Chondrocyte (in vitro differentiated cells): Measurements from ENCODE around the gene PLEKHA4. TPM values are rescaled to one million over a fixed set of nuclear protein-coding genes. Genes with fewer than 3 reads are reported as not detected.
"Not testable (repeated sequence)": the region's sequence is repeated elsewhere in the genome, so short reads cannot be mapped to it uniquely, and the experiment has no call there.

ENCODE experiments used
- DNase-seq: peaks from one replicate; pipeline ENCODE4 v3.0.0; 2021; ENCODE audit warnings: mixed read lengths, low spot score
- H3K27ac Mint-ChIP-seq: one replicate; pipeline ENCODE4 v1.8.0; 2021; ENCODE audit warnings: mild to moderate bottlenecking, moderate library complexity, mixed read lengths; ENCODE audit not compliant: unreplicated experiment
- H3K27me3 Mint-ChIP-seq: 2 replicates; pipeline ENCODE4 v1.8.0; 2021; ENCODE audit warnings: low read depth, mixed read lengths
- H3K36me3 Mint-ChIP-seq: 2 replicates; pipeline ENCODE4 v1.8.0; 2021; ENCODE audit warnings: low read depth, mixed read lengths
- H3K4me1 Mint-ChIP-seq: 2 replicates; pipeline ENCODE4 v1.8.0; 2021; ENCODE audit warnings: low read depth, mild to moderate bottlenecking, mixed read lengths
- H3K4me3 Mint-ChIP-seq: one replicate; pipeline ENCODE4 v1.8.0; 2021; ENCODE audit warnings: mild to moderate bottlenecking, moderate library complexity, mixed read lengths; ENCODE audit not compliant: unreplicated experiment
- H3K9me3 Mint-ChIP-seq: 2 replicates; pipeline ENCODE4 v1.8.0; 2021; ENCODE audit warnings: low read depth, mixed read lengths
- total RNA-seq: library from RNA; stranded (reverse); gene quantifications from 3 replicates; pipeline ENCODE4 v1.2.1, GENCODE V29; 2021
- TF ChIP-seq, protein P1 (sequence below): fragments of 200-600 bp; sonication (generic); IDR thresholded peaks from 2 replicates; pipeline ENCODE4 v1.5.0; 2021; ENCODE audit warnings: antibody characterized with exemption, mild to moderate bottlenecking, moderate library complexity

Gene PLEKHA4
- total RNA-seq, 1 donor from 2014 or later: 16.8 TPM

DNA sequence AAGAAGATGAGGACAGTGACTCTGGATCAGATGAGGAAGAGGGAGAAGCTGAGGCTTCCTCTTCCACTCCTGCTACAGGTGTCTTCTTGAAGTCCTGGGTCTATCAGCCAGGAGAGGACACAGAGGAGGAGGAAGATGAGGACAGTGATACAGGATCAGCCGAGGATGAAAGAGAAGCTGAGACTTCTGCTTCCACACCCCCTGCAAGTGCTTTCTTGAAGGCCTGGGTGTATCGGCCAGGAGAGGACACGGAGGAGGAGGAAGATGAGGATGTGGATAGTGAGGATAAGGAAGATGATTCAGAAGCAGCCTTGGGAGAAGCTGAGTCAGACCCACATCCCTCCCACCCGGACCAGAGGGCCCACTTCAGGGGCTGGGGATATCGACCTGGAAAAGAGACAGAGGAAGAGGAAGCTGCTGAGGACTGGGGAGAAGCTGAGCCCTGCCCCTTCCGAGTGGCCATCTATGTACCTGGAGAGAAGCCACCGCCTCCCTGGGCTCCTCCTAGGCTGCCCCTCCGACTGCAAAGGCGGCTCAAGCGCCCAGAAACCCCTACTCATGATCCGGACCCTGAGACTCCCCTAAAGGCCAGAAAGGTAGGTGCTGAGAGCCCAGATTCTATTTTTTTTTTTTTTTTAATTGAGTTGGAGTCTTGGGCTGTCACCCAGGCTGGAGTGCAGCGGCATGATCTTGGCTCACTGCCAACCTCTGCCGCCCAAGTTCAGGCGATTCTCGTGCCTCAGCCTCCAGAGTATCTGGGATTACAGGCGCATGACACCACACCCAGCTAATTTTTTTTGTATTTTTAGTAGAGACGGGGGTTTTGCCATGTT lies 6.1 kb upstream of the PLEKHA4 start:
- peak overlapping the region; percentile 100 for H3K27ac Mint-ChIP-seq
- TF ChIP-seq, protein P1, sequence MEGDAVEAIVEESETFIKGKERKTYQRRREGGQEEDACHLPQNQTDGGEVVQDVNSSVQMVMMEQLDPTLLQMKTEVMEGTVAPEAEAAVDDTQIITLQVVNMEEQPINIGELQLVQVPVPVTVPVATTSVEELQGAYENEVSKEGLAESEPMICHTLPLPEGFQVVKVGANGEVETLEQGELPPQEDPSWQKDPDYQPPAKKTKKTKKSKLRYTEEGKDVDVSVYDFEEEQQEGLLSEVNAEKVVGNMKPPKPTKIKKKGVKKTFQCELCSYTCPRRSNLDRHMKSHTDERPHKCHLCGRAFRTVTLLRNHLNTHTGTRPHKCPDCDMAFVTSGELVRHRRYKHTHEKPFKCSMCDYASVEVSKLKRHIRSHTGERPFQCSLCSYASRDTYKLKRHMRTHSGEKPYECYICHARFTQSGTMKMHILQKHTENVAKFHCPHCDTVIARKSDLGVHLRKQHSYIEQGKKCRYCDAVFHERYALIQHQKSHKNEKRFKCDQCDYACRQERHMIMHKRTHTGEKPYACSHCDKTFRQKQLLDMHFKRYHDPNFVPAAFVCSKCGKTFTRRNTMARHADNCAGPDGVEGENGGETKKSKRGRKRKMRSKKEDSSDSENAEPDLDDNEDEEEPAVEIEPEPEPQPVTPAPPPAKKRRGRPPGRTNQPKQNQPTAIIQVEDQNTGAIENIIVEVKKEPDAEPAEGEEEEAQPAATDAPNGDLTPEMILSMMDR: no peak
- H3K9me3 Mint-ChIP-seq: no peaks in the 10 kb centered on the region
- H3K36me3 Mint-ChIP-seq: peaks cover 44% of the 10 kb centered on the region
- no peak for DNase-seq
- H3K4me3 Mint-ChIP-seq: peak overlapping the region; percentile 99
- peaks cover 47% of the 10 kb centered on the region for H3K4me1 Mint-ChIP-seq
- no peaks in the 10 kb centered on the region for H3K27me3 Mint-ChIP-seq

GRCh38 chr19:48873476-48874302 lies 5.3 kb upstream of the PLEKHA4 start:
- H3K4me3 Mint-ChIP-seq: peak overlapping the region; percentile 99
- no peak for DNase-seq
- H3K27ac Mint-ChIP-seq: peak overlapping the region; percentile 100
- H3K27me3 Mint-ChIP-seq: no peaks in the 10 kb centered on the region
- TF ChIP-seq, protein P1: no peak
- peaks cover 50% of the 10 kb centered on the region for H3K4me1 Mint-ChIP-seq
- H3K36me3 Mint-ChIP-seq: peaks cover 44% of the 10 kb centered on the region
- no peaks in the 10 kb centered on the region for H3K9me3 Mint-ChIP-seq

DNA sequence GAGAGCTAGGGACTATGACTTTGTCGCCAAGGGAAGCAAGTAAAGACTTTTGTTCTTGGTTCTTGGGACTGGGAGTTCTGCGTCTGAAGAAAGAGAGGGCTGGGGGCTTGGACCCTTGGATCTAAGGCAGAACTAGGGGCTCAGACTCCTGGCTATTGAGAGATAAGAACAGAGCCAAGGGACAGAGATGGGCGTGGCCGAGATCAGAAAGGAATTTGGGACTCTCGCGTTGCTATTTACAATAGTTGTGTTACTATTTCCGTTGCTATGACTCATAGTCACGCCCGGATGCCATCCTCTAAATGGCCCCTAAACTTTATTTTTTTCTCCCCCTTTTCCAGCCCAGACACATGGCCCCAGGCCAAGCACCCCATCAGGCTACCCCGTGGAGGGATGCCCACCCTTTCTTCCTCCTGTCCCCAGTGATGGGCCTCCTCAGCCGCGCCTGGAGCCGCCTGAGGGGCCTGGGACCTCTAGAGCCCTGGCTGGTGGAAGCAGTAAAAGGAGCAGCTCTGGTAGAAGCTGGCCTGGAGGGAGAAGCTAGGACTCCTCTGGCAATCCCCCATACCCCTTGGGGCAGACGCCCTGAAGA lies 4.6 kb upstream of the PLEKHA4 start:
- H3K9me3 Mint-ChIP-seq: no peaks in the 10 kb centered on the region
- H3K27ac Mint-ChIP-seq: peak overlapping the region; percentile 100
- peak overlapping the region; percentile 99 for H3K4me3 Mint-ChIP-seq
- TF ChIP-seq, protein P1: no peak
- H3K36me3 Mint-ChIP-seq: peaks cover 42% of the 10 kb centered on the region
- H3K4me1 Mint-ChIP-seq: peaks cover 55% of the 10 kb centered on the region
- no peak for DNase-seq
- no peaks in the 10 kb centered on the region for H3K27me3 Mint-ChIP-seq

GRCh38 chr19:48872182-48872883 lies 3.9 kb upstream of the PLEKHA4 start, which contains the start of gene PPP1R15A:
Gene PPP1R15A, plus strand, starts transcription at chr19:48872421. Its CDS starts 813 bp downstream, at chr19:48873234.
- peak within 1 kb of the TSS; percentile 100 for H3K27ac Mint-ChIP-seq
- peak within 1 kb of the TSS; percentile 99 for H3K4me3 Mint-ChIP-seq
- TF ChIP-seq, protein P1: no peak
- H3K4me1 Mint-ChIP-seq: peaks cover 54% of the 10 kb centered on the region
- no peaks in the 10 kb centered on the region for H3K9me3 Mint-ChIP-seq
- H3K36me3 Mint-ChIP-seq: peaks cover 37% of the 10 kb centered on the region
- H3K27me3 Mint-ChIP-seq: no peaks in the 10 kb centered on the region
- peak; percentile 97 for DNase-seq

DNA sequence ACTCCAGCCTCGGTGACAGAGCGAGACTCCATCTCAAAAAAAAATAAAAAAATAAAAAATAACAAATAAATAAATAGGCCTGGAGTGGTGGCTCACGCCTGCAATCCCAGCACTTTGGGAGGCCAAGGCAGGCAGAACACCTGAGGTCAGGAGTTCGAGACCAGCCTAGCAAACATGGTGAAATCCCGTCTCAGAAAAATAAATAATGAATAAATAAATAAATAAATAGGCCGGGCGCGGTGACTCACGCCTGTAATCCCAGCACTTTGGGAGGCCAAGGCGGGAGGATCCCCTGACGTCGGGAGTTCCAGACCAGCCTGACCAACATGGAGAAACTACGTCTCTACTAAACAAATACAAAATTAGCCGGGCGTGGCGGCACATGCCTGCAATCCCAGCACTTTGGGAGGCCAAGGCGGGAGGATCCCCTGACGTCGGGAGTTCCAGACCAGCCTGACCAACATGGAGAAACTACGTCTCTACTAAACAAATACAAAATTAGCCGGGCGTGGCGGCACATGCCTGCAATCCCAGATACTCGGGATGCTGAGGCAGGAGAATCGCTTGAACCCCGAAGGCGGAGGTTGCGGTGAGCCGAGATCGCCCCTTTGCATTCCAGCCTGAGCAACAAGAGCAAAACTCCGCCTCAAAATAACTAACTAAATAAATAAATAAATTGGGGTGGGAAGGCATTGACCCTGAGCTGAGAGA lies 3.2 kb upstream of the PLEKHA4 start:
- H3K27me3 Mint-ChIP-seq, DNase-seq, H3K9me3 Mint-ChIP-seq: not testable (repeated sequence)
- H3K36me3 Mint-ChIP-seq: peaks cover 37% of the 10 kb centered on the region
- H3K27ac Mint-ChIP-seq: peak overlapping the region; percentile 100
- peaks cover 58% of the 10 kb centered on the region for H3K4me1 Mint-ChIP-seq
- H3K4me3 Mint-ChIP-seq: peak overlapping the region; percentile 99
